NCI-H2029 treated with DMSO at 0.1 percent for 48 hours (cell line): Measurements from ENCODE around the gene EXOC3L4.

Source experiments
- DNase-seq: peaks from one replicate; lab custom pipeline; 2025; lab: John Stamatoyannopoulos, UW

EXOC3L4 gene

GRCh38 chr14:103070971-103071542 lies 23.5 kb upstream of the EXOC3L4 start:
- no peak for DNase-seq

- DNase-seq = no peak
Measured at GRCh38 chr14:103071544-103072251, 22.8 kb upstream of the EXOC3L4 start.

- no peak for DNase-seq
Measured at GRCh38 chr14:103072595-103073366, 21.7 kb upstream of the EXOC3L4 start.

GRCh38 chr14:103073367-103073875 lies 21.1 kb upstream of the EXOC3L4 start:
- no peak for DNase-seq

GRCh38 chr14:103073876-103074728 lies 20.4 kb upstream of the EXOC3L4 start:
- no peak for DNase-seq

- no peak for DNase-seq
Measured at GRCh38 chr14:103074729-103075367, 19.7 kb upstream of the EXOC3L4 start.

GRCh38 chr14:103078420-103078749 lies 16.1 kb upstream of the EXOC3L4 start:
- DNase-seq = no peak

- no peak for DNase-seq
Measured at GRCh38 chr14:103078860-103079587, 15.5 kb upstream of the EXOC3L4 start.

- no peak for DNase-seq
Measured at GRCh38 chr14:103081951-103082350, 12.6 kb upstream of the EXOC3L4 start.

GRCh38 chr14:103084021-103084919 lies 10.3 kb upstream of the EXOC3L4 start, which contains the start of gene LBHD2:
LBHD2 (plus strand) TSS chr14:103084210; CDS start chr14:103086013, 1,803 bp downstream.
- DNase-seq = no peak

GRCh38 chr14:103085106-103086091 lies 9.1 kb upstream of the EXOC3L4 start:
- no peak for DNase-seq

GRCh38 chr14:103086771-103087342 lies 7.7 kb upstream of the EXOC3L4 start:
- no peak for DNase-seq

- no peak for DNase-seq
Measured at GRCh38 chr14:103087343-103087835, 7.1 kb upstream of the EXOC3L4 start.

- DNase-seq = no peak
Measured at GRCh38 chr14:103088921-103089320, 5.6 kb upstream of the EXOC3L4 start.

- DNase-seq = no peak
Measured at GRCh38 chr14:103089386-103090335, 4.9 kb upstream of the EXOC3L4 start.

- DNase-seq = no peak
Measured at GRCh38 chr14:103090481-103091020, 4.0 kb upstream of the EXOC3L4 start.
